HG02571 (cell line): ENCODE results near the gene MCMBP.

Source experiments
- ATAC-seq: cut with Tn5 transposase; IDR thresholded peaks from one replicate; pipeline ENCODE4 v1.9.1; 2021; ENCODE audit warnings: mild to moderate bottlenecking, moderate library complexity; ENCODE audit not compliant: unreplicated experiment

Gene MCMBP

DNA sequence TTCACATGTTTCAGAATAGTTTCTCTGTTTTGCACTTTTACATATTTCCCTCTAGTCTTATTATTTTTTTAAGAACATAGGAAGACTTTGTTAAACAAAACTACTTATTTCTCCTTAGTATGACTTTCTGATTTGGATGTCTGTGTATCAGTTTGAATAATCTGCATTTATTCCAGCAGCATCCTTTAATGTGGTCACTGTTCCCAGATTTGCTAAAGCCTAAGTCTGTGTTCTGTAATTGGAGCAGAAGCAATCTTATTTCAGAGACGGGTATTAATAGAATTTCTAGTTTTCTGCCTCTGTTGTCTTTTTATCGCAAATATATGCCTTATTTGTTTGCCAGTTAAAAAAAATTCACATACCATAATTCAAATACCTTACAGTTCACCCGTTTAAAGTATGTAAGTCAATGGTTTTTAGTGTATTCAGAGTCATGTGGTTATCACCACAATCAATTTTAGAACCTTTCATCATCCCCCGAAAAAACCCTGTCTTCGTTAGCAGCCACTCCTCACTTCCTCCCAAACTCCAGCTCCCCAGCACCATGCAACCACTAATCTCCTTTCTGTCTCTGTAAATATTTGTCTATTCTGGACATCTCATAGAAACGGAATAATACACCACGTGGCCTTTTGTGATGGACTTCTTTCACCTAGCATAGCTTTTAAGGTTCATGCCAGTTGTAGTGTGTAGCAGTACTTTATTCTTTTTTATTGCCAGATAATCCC is 88.1 kb downstream of the MCMBP start:
- ATAC-seq, result no peak

DNA sequence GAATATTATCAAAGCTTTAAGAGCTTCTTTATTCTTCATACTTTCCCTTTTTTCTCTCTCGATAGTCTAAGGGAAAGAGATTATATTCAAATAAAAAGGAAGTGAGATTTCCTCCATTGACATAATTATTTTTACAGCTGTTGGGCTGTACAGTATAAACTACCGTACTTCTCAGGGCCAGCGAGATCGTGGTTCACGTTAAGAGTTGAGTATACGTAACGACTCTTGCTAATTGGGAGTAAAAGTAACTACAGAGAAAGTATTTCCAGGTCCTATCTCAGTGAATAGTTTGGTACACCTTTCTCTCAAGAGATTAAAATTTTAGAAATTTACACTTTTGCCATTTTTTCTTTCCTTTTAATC is 89.0 kb downstream of the MCMBP start:
- ATAC-seq, result no peak

DNA sequence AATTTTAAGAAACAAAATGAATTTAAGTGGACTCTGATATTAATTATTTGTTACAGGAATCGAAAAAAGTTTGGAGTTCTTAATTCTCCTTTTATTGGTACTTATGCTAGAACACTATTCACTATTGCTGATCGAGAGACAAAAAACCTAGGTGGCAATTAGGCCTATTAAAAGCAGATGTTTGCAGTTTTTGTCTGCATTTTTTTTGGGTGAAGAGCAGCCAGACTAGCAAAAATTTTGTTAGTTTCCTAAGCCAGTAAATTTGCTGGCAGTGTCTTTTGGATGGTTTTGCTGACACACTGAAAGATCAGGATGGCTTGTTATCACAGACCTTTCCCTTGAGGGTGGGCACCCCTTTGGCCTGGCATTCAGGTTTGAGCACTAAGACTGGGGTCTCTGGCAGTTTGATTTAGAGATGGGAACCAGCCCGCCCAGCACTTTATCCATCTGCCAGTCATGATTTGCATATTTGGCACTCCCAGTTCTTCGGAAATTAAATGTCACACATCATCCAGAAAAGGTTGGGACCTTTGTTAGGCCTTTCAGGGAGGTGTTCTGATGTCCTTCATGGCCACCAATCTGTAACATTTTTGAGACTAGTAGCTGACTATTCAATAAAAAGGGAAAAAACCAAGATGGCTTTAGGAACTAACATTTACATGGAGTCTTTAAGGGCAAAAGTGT is 89.5 kb downstream of the MCMBP start:
- no peak for ATAC-seq

DNA sequence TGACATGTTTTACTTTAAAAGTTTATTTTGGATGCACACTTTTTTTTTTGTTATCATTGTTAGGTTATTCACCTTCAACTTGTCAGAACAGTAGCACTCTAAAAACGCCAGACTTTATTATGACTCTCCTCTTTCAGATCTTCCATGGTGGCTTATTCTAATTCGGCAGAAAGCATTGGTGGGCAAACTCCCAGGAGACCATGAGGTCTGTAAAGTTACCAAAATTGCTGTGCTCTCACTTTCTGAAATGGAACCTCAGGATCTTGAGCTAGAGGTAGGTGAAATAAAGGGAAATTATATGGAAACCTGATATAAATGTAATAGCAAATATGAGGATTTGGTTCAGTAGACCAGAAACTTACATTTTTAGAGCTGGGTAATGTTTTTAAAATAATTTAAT is 91.1 kb downstream of the MCMBP start:
- ATAC-seq, result no peak

DNA sequence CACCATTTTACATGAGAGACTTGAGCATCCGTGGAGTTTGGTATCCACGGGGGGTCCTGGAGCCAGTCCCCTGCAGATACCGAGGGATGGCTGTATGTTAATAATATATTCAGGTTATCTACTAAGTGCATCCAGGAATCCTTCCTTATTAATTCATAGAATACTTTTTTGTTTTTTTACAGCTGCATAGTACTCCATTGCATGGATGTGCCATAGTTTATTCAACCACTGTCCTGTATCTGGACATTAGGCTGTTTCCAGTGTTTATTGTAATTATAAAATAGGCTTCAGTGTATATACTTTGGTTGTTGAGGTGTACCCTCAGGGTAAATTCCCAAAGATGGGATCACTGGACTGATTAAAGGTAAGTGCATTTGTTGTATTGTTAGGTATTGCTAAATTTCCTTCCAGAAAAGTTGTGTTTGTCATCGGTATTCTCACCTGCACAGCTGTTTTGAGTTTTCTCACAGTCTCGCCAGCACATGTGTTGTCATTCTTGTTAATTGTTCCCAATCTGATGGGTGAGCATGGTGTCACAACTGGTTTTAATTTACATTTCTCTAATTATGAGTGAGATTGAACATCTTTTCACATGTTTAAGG is 91.7 kb downstream of the MCMBP start:
- no peak for ATAC-seq
